HTR-8/SVneo (cell line): ENCODE measurements around the gene TRAF3.
"Not testable (repeated sequence)": the region's sequence is repeated elsewhere in the genome, so short reads cannot be mapped to it uniquely, and the experiment has no call there.

ENCODE experiments used
- DNase-seq: peaks from one replicate; pipeline ENCODE4 v3.0.0; 2011; ENCODE audit warnings: low spot score, mixed read lengths; ENCODE audit not compliant: insufficient read length
- FAIRE-seq: peaks from 2 replicates; lab custom pipeline; 2011; peaks lifted over from hg19 to GRCh38; lab: Jason Lieb, UNC

TRAF3 gene

DNA sequence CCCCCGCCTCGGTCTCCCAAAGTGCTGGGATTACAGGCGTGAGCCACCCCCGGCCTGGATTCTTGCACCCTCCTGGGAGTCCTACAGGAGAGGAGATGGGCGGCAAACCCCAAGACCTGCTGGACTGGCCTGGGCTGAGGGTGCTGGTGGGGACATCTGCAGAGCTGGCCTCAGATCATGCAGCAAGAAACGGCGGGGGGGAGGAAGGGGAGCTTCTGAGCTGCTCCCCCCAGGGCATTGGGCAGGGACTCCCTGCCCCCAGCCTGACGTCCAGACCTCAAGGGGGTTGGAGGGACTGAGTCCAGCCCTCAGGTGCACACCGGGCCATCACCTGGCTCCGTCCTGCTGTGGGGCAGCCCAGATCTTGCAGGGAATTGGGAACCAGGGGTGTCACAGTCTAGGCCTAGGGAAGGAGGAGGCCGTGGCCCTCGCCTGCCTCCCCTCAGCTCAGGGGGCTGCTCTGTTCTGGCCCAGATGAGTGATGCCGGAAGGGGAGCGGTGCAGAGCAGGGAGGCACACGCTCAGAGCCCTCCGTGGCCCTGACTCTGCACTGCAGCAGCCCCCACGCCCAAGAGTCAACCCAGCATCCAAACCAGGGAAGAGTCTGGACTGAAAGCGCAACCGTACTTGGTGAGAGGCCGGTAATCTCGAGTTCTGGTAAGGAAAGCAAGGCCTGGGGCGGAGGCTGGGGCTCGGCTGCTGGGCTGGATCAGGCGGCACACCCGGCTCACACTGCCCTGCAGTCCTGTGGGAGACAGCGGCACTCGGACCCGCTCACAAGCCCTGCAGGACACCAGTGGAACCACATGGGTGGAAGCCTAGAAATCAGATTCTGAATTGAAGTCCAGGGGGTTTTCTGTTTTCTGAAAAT lies 136.3 kb downstream of the TRAF3 start:
- DNase-seq: no peak
- FAIRE-seq: no peak

DNA sequence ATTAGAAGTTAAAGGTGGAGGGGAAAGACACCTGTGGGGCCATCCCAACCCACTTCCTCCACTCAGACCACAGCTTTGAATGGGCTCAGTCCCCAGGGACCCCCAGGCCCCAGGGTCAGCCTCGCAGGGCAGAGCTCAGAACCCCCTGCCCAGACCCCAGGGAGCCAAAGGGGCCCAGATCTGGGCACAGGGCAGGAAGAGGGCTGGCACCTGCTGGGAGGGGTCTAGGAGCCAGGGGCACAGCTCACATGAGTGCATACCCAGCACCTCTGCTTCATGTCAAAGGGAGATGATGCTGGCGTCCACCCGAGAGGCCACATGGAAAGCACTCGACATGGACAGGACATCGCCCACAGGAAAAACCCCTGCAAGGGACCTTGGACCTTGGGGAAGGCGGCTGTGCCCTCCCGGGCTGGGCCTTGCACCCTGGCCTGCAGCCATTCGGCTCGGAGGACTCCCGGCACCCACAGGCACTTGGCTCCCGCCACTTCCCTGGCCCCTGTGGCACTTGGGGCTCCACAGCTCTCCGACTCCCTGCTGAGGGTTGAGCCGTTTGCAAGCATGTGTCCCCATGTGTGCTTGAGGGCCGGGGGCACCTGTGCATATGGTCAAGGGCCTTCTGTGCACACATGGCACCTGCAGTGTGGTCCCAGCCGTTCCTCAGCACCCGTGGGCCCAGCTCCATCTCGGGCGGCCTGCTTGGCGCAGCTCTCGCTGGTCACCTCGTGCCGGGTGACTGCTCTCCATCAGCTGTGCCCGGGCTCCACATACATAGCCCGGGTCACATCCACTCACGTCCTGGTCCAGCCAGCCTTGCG lies 137.4 kb downstream of the TRAF3 start:
- FAIRE-seq: no peak
- no peak for DNase-seq

GRCh38 chr14:102915292-102916110 lies 138.3 kb downstream of the TRAF3 start:
- FAIRE-seq: no peak
- DNase-seq: no peak

DNA sequence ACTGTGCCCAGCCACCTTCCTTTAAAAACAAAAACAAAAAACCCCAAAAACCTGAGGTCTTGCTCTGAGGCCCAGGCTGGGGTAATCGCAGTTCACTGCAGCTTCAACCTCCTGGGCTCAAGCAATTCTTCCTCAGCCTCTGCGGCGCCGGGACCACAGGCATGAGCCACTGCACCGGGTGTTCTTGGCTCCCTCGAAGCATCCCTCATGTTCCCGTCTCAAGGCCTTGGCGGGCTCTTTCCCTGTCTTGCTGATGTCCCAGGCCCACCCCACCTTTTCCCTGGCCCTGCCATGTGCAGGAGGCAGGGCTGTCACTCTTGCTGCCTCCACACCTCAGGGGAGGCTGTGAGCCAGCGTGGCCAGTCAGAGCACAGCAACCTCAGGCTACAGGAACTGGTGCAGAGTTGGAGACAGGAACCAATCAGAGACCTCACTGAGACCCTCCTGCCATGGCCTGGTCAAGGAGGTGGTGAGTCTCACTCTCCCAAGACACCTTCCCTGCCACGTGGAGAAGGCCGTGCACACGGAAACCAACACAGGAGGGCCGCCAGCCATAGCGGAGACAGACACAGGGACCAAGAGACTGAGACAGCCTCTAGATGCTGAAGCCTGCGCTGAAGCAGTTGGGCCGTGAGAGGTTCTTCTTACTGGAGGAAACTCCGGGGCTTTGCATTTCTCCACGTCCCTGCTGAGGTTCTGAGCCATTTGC lies 139.3 kb downstream of the TRAF3 start:
- DNase-seq (no peak), FAIRE-seq (no peak)

GRCh38 chr14:102917056-102917385 lies 139.8 kb downstream of the TRAF3 start:
- FAIRE-seq: no peak
- DNase-seq: no peak

- DNase-seq: peak; percentile 80
- FAIRE-seq: peak; percentile 36
Measured at GRCh38 chr14:102917469-102918211, 140.4 kb downstream of the TRAF3 start.

GRCh38 chr14:102918438-102918837 lies 141.2 kb downstream of the TRAF3 start:
- DNase-seq (no peak), FAIRE-seq (peak; percentile 42)

- FAIRE-seq: peak; percentile 88
- no peak for DNase-seq
Measured at GRCh38 chr14:102920273-102920997, 143.2 kb downstream of the TRAF3 start.

DNA sequence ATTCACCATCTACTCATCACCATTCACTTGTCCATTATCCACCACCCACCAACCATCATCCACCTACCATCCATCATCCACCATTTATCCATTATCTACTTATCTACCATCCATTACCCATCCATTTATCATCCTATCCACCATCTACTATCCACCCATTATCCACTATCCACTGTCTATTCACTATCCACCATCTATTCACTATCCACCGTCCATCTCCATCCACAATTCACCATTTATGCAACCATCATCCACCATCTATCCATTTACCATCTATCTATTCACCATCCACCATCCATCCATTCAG lies 143.7 kb downstream of the TRAF3 start:
- DNase-seq: no peak
- peak; percentile 60 for FAIRE-seq

DNA sequence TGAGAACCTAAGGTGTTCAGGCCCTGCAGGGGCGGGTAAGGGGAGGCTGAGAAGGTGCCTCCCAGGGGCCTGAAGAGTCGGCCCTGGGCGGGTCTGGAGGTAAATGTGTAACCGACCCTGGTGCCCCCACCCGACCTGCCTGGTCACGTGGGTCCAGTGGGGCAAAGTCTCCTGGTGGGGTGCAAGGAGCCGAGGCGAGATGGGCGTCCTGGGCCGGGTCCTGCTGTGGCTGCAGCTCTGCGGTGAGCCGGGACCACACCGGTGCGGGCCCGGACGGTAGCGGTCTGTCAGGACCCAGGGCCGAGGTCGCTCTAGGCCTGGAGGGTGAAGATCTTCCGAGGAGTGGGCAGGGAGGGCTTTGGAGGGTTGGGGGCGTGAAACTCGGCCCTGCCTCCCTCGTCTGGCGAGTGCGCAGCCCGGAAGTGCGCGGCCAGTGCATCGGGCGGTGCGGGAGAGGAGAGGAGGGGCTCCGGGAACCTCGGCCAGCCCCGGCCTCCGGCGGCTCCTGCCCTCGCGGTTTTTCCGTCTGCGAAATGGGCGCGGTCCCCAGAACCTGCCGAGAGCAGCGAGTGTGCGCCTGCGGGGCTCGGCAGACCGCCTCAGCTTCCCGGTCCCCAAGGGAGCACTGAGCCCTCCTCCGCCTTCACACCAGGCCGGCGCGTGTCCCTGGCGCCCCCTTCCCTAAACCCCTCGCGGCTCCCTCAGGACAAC lies 145.4 kb downstream of the TRAF3 start, which contains the start of gene AMN:
TSS of gene AMN (plus strand) at position 174 of the 711 bp plus-strand sequence. CDS start at position 200, 26 bp downstream.
- FAIRE-seq (no peak), DNase-seq (no peak)

DNA sequence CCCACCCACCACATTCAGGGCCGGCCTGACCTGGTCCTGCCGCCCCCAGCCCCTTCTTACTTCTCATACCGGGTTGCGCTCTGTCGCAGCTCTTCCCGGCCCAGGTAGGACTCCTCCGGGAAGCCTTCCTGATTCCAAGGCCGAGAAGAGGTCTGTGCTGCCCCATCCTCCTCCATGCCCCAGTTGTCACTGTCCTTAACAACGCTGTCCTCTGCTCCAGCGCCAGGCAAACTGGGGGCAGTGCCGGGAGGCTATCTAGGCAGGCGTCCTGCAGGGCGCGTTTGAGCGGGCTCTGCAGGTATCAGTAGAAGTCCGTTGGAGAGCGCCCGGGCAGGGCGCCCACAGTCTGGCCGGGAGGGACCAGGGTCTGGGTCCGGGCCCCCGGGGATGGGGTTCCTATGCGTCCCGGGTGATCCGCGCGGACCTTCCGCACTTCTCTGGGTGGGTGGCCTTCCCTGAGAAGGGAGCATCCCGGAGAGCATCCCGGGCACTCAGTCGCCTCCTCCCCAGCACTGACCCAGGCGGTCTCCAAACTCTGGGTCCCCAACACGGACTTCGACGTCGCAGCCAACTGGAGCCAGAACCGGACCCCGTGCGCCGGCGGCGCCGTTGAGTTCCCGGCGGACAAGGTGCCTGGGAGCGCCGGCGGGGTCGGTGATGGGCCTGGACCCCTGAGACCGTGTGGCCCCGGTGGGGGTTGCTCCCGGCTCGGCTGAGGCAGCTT lies 146.1 kb downstream of the TRAF3 start:
- FAIRE-seq: no peak
- no peak for DNase-seq

- DNase-seq: no peak
Measured at GRCh38 chr14:102923925-102924486, 146.8 kb downstream of the TRAF3 start.

DNA sequence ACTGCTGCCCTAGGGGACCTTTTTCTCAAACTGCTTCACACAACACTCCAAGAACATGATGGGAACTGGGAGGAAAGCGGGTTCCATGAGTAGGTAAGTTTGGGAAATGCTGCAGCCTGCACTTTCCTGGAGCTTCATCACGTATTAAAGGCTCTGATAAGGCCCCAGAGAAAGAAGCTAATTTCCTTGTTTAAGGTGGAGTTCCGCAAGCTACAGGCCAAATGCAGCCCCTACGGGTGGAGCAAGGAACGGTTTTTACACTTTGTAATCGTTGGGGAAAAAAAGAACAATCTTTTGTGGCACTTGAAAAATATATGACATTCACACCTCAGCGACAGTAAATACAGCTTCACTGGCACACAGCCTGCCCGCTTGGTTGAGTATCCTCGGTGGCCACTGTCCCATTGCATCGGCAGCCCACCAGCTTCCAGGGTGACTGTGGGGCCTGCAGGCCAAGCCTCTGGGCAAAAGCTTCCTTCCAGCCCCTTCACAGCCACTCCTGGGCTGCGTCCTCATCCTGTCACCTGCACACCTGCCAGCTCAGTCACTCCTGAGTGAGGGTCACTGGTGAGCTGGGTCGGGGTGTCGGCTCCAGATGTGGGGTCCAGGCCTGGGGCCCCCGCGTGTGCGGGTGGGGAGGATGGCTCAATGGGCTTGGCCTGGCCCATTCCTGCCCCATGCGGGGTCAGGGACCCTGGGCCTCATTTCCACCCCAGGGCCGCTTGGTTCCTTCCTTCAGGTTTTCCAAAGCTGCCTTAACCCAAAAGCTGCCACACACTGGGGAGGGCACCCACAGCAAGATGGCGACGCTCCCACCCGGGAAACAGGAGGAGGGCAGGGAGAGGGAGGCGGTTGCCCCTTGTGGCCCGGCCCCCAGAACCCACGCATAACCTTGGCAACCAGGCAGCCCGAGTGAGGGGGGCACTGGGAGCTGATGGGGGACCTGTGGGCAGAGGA lies 147.7 kb downstream of the TRAF3 start:
- DNase-seq (no peak), FAIRE-seq (no peak)

More at GRCh38 chr14:102923925-102924486, 146.8 kb downstream of the TRAF3 start:
- FAIRE-seq: no peak

GRCh38 chr14:102925646-102926045 lies 148.4 kb downstream of the TRAF3 start:
- FAIRE-seq (no peak), DNase-seq (no peak)

- FAIRE-seq (no peak), DNase-seq (no peak)
Measured at GRCh38 chr14:102926104-102926503, 148.9 kb downstream of the TRAF3 start.

DNA sequence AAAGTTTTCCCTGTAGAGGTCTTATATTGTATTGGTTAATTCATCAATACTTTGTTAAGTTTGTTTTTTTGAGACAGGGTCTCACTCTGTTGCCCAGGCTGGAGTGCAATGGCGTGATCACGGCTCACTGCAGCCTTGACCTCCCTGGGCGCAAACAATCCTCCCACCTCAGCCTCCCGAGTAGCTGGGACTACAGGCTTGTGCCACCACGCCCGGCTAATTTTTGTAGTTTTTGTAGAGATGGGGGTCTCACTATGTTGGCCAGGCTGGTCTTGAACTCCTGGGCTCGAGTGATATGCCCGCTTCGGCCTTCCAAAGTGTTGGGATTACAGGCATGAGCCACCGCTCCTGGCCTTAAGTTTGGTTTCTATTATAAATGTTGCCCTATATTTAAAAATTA lies 149.6 kb downstream of the TRAF3 start:
- DNase-seq, FAIRE-seq: not testable (repeated sequence)
